Liver (tissue), 9 donors: ENCODE measurements around the gene ZNF276. TPM values are rescaled to one million over a fixed set of nuclear protein-coding genes. Genes with fewer than 3 reads are reported as not detected.

Source experiments
- DNase-seq: peaks from one replicate; pipeline ENCODE4 v3.0.0-alpha.2; 2017; ENCODE audit warnings: low spot score
- H3K27ac ChIP-seq, 2 donors: one replicate each; pipeline ENCODE4 v1.7.0; 2013; ENCODE audit warnings: inconsistent platforms in 2 of 2, low read length in 2 of 2, control low read depth in 1 of 2, low read depth in 1 of 2, mild to moderate bottlenecking in 1 of 2
- H3K27me3 ChIP-seq, 4 donors: one replicate each; pipeline versions ENCODE4 v1.6.1 to v1.7.0; 2013; ENCODE audit warnings: low read length in 3 of 4, inconsistent platforms in 1 of 4, mild to moderate bottlenecking in 1 of 4, moderate library complexity in 1 of 4; ENCODE audit not compliant: control insufficient read depth in 4 of 4, insufficient read depth in 4 of 4
- H3K36me3 ChIP-seq, 4 donors: one replicate each; pipeline versions ENCODE4 v1.6.1 to v1.7.0; 2013; ENCODE audit warnings: low read length in 3 of 4, mild to moderate bottlenecking in 3 of 4, low read depth in 1 of 4, moderate library complexity in 1 of 4; ENCODE audit not compliant: control insufficient read depth in 4 of 4, insufficient read depth in 3 of 4
- H3K4me1 ChIP-seq, 4 donors: one replicate each; pipeline versions ENCODE4 v1.6.1 to v1.7.0; 2013; ENCODE audit warnings: low read length in 3 of 4, mild to moderate bottlenecking in 3 of 4, moderate library complexity in 1 of 4; ENCODE audit not compliant: control insufficient read depth in 4 of 4, insufficient read depth in 4 of 4
- H3K4me3 ChIP-seq, 3 donors: one replicate each; pipeline versions ENCODE4 v1.6.1 to v1.7.0; 2013; ENCODE audit warnings: low read length in 3 of 3, control low read depth in 1 of 3, low read depth in 1 of 3, mild to moderate bottlenecking in 1 of 3
- H3K9ac ChIP-seq, 2 donors: one replicate each; pipeline ENCODE4 v1.7.0; 2013; ENCODE audit warnings: low read length in 2 of 2, mild to moderate bottlenecking in 2 of 2, moderate library complexity in 2 of 2, control low read depth in 1 of 2, low read depth in 1 of 2
- H3K9me3 ChIP-seq, 4 donors: one replicate each; pipeline versions ENCODE4 v1.6.1 to v1.7.0; 2013; ENCODE audit warnings: low read length in 3 of 4; ENCODE audit not compliant: control insufficient read depth in 4 of 4
- EGR1 ChIP-seq, 2 donors: IDR thresholded peaks; 2 replicates each; pipeline ENCODE4 v1.6.1; 2016 to 2018; ENCODE audit warnings: antibody characterized with exemption in 2 of 2, low read depth in 2 of 2
- FOXA2 ChIP-seq: IDR thresholded peaks from 2 replicates; pipeline ENCODE4 v1.6.1; 2016; ENCODE audit warnings: antibody characterized with exemption
- GABPA ChIP-seq, 2 donors: IDR thresholded peaks in 1 of 2; conservative IDR thresholded peaks in 1 of 2; 2 replicates each; pipeline ENCODE4 v1.6.1; 2016; ENCODE audit warnings: antibody characterized with exemption in 2 of 2, mild to moderate bottlenecking in 1 of 2, moderate library complexity in 1 of 2
- HNF4G ChIP-seq: IDR thresholded peaks from 2 replicates; pipeline ENCODE4 v1.6.1; 2016; ENCODE audit warnings: antibody characterized with exemption
- REST ChIP-seq: IDR thresholded peaks from 2 replicates; pipeline ENCODE4 v1.6.1; 2016; ENCODE audit warnings: antibody characterized with exemption, mild to moderate bottlenecking
- RXRA ChIP-seq, 2 donors: IDR thresholded peaks; 2 replicates each; pipeline ENCODE4 v1.6.1; 2017 to 2018; ENCODE audit warnings: antibody characterized with exemption in 2 of 2, mild to moderate bottlenecking in 1 of 2
- SP1 ChIP-seq: IDR thresholded peaks from 2 replicates; pipeline ENCODE4 v1.6.1; 2018; ENCODE audit warnings: antibody characterized with exemption, mild to moderate bottlenecking
- TAF1 ChIP-seq: conservative IDR thresholded peaks from 2 replicates; pipeline ENCODE4 v1.6.1; 2016; ENCODE audit warnings: antibody characterized with exemption, mild to moderate bottlenecking
- YY1 ChIP-seq: IDR thresholded peaks from 2 replicates; pipeline ENCODE4 v1.6.1; 2016; ENCODE audit warnings: antibody characterized with exemption, mild to moderate bottlenecking
- WGBS: extraction: QIAGEN DNeasy Blood & Tissue Kit; methylation state at CpG from one replicate; pipeline ENCODE4 v1.1.7; 2013; 5-methylcytosine and 5-hydroxymethylcytosine counted together
- polyA plus RNA-seq, 2 donors: library from polyadenylated mRNA; stranded (reverse) in 1 of 2; unstranded in 1 of 2; fragments of 200-250 nt in 1 of 2; fragments of >200 nt in 1 of 2; fragmentation: Nextera tagmentation in 1 of 2; extraction: Ambion mirVana in 1 of 2; gene quantifications; one replicate each; pipeline versions ENCODE4 v1.2.1 to v1.2.3, GENCODE V29; 2013 to 2015
- total RNA-seq, 2 donors: library from RNA; depleted of rRNA; stranded (reverse); fragments of >200 nt; gene quantifications; one replicate each; pipeline ENCODE4 v1.2.3, GENCODE V29; 2014
- TF ChIP-seq, protein P1 (sequence below): IDR thresholded peaks from 2 replicates; pipeline ENCODE4 v1.6.1; 2016; ENCODE audit warnings: antibody characterized with exemption
- TF ChIP-seq, protein P2 (sequence below): IDR thresholded peaks from 2 replicates; pipeline ENCODE4 v1.6.1; 2016; ENCODE audit warnings: antibody characterized with exemption
- donor health status: healthy.
- donor health status: healthy.
- donor health status: healthy.
- donor health status: healthy.
- donor health status: healthy.

ZNF276 gene
- total and polyA plus RNA-seq, 4 donors, result 4.9 to 22.8 (median 8.7) TPM

GRCh38 chr16:89700649-89701424, 20.5 kb upstream of the ZNF276 start:
- peaks cover 0 to 8% (median 2%) of the 10 kb centered on the region in 4 donors for H3K36me3 ChIP-seq
- whole genome bisulfite sequencing, result 1% methylated on average over 78 of the region's 78 CpGs
- DNase-seq, result peak; percentile 58

GRCh38 chr16:89701425-89702406, 19.6 kb upstream of the ZNF276 start, which contains the start of gene SPATA2L:
Gene SPATA2L, minus strand, starts transcription at chr16:89701705. Its CDS starts 473 bp downstream, at chr16:89701232.
- Histone ChIP-seq H3K9ac (peak within 1 kb of the TSS in 1 of 2 donors; percentile 90), H3K27ac (peak within 1 kb of the TSS; percentile 80 to 96), H3K4me1 (peaks cover 8 to 34% (median 19%) of the 10 kb centered on the region in 4 donors), H3K9me3 (no peaks in the 10 kb centered on the region), H3K36me3 (peaks cover 0 to 3% (median 0%) of the 10 kb centered on the region in 4 donors), H3K4me3 (peak within 1 kb of the TSS; percentile 66 to 82 (median 73)), H3K27me3 (no peaks in the 10 kb centered on the region)
- WGBS, result under 1% methylated on average over 97 of the region's 97 CpGs
- TF ChIP-seq GABPA (IDR thresholded peaks at IDR 0.05 in 1 of 2, conservative IDR thresholded peaks at IDR 0.05 in 1 of 2) (no peak), RXRA (IDR thresholded peaks at IDR 0.05) (no peak), YY1 (peak; percentile 63), EGR1 (IDR thresholded peaks at IDR 0.05; ENCODE audit: low read depth in 2 of 2) (peak in 1 of 2 donors; percentile 58), REST (peak; percentile 14), SP1 (peak; percentile 80), HNF4G (no peak)
- TF ChIP-seq, protein P1, sequence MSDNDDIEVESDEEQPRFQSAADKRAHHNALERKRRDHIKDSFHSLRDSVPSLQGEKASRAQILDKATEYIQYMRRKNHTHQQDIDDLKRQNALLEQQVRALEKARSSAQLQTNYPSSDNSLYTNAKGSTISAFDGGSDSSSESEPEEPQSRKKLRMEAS, result no peak
- TF ChIP-seq, protein P2, sequence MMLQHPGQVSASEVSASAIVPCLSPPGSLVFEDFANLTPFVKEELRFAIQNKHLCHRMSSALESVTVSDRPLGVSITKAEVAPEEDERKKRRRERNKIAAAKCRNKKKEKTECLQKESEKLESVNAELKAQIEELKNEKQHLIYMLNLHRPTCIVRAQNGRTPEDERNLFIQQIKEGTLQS, result no peak
- peak; percentile 94 for DNase-seq

More at GRCh38 chr16:89700649-89701424, 20.5 kb upstream of the ZNF276 start:
- no peak for TF ChIP-seq EGR1 (IDR thresholded peaks at IDR 0.05; ENCODE audit: low read depth in 2 of 2)
- TF ChIP-seq REST, result no peak
- no peak for TF ChIP-seq GABPA (IDR thresholded peaks at IDR 0.05 in 1 of 2, conservative IDR thresholded peaks at IDR 0.05 in 1 of 2)
- TF ChIP-seq, protein P2, result no peak
- TF ChIP-seq TAF1, result no peak
- TF ChIP-seq SP1, result no peak
- no peak for TF ChIP-seq FOXA2
- peak overlapping the region; percentile 80 to 96 for H3K27ac ChIP-seq
- peaks cover 8 to 28% (median 16%) of the 10 kb centered on the region in 4 donors for H3K4me1 ChIP-seq
- no peaks in the 10 kb centered on the region for H3K9me3 ChIP-seq
- H3K4me3 ChIP-seq, result peak overlapping the region; percentile 34 to 82 (median 59)
- H3K27me3 ChIP-seq, result no peaks in the 10 kb centered on the region
- peak overlapping the region in 1 of 2 donors; percentile 90 for H3K9ac ChIP-seq
